LoVo (cell line): Measurements from ENCODE around the gene PRR11.
"Not testable (repeated sequence)": the region's sequence is repeated elsewhere in the genome, so short reads cannot be mapped to it uniquely, and the experiment has no call there.

ENCODE experiments used
- DNase-seq: peaks from one replicate; pipeline ENCODE4 v3.0.0-alpha.2; 2016; ENCODE audit warnings: low spot score

The PRR11 gene

GRCh38 chr17:59152925-59153324 lies 2.6 kb upstream of the PRR11 start:
- no peak for DNase-seq

- DNase-seq = peak; percentile 37
Observed at GRCh38 chr17:59154292-59154720, 1.2 kb upstream of the PRR11 start.

GRCh38 chr17:59154721-59155438 lies 666 bp upstream of the PRR11 start, which contains the start of gene SKA2:
SKA2 (minus strand) TSS chr17:59155186; CDS start chr17:59155163, 23 bp downstream.
- DNase-seq = peak; percentile 99

- no peak for DNase-seq
Observed at GRCh38 chr17:59160157-59161025, 4.8 kb downstream of the PRR11 start.

- DNase-seq = no peak
Observed at GRCh38 chr17:59161477-59161876, 5.9 kb downstream of the PRR11 start.

- peak; percentile 50 for DNase-seq
Observed at GRCh38 chr17:59165933-59166342, 10.4 kb downstream of the PRR11 start.

- DNase-seq = no peak
Observed at GRCh38 chr17:59167571-59168001, 12.0 kb downstream of the PRR11 start.

- no peak for DNase-seq
Observed at GRCh38 chr17:59172436-59173004, 17.0 kb downstream of the PRR11 start.

- no peak for DNase-seq
Observed at GRCh38 chr17:59174671-59175070, 19.1 kb downstream of the PRR11 start.

- DNase-seq = no peak
Observed at GRCh38 chr17:59175076-59175475, 19.5 kb downstream of the PRR11 start.

- no peak for DNase-seq
Observed at GRCh38 chr17:59178266-59178985, 22.9 kb downstream of the PRR11 start.

GRCh38 chr17:59179601-59180000 lies 24.1 kb downstream of the PRR11 start:
- not testable (repeated sequence) for DNase-seq

- no peak for DNase-seq
Observed at GRCh38 chr17:59180626-59181025, 25.1 kb downstream of the PRR11 start.

GRCh38 chr17:59181481-59181880 lies 25.9 kb downstream of the PRR11 start:
- DNase-seq = no peak

- no peak for DNase-seq
Observed at GRCh38 chr17:59185997-59186396, 30.5 kb downstream of the PRR11 start.

GRCh38 chr17:59186850-59187249 lies 31.3 kb downstream of the PRR11 start:
- DNase-seq = no peak

- no peak for DNase-seq
Observed at GRCh38 chr17:59190806-59191205, 35.3 kb downstream of the PRR11 start.

- no peak for DNase-seq
Observed at GRCh38 chr17:59193336-59193862, 37.9 kb downstream of the PRR11 start.

GRCh38 chr17:59199398-59199797 lies 43.9 kb downstream of the PRR11 start:
- DNase-seq = no peak

- no peak for DNase-seq
Observed at GRCh38 chr17:59202320-59202719, 46.8 kb downstream of the PRR11 start.

GRCh38 chr17:59219370-59219769 lies 63.8 kb downstream of the PRR11 start:
- no peak for DNase-seq

- DNase-seq = peak; percentile 7
Observed at GRCh38 chr17:59219992-59220327, 64.4 kb downstream of the PRR11 start.
